SKM-1 treated with dmso at 0.1 percent for 144 hours (cell line): ENCODE data around the gene FAU.

Source experiments
- DNase-seq: peaks from one replicate; lab custom pipeline; 2025; ENCODE audit not compliant: unreplicated experiment; lab: John Stamatoyannopoulos, UW

The FAU gene

DNA sequence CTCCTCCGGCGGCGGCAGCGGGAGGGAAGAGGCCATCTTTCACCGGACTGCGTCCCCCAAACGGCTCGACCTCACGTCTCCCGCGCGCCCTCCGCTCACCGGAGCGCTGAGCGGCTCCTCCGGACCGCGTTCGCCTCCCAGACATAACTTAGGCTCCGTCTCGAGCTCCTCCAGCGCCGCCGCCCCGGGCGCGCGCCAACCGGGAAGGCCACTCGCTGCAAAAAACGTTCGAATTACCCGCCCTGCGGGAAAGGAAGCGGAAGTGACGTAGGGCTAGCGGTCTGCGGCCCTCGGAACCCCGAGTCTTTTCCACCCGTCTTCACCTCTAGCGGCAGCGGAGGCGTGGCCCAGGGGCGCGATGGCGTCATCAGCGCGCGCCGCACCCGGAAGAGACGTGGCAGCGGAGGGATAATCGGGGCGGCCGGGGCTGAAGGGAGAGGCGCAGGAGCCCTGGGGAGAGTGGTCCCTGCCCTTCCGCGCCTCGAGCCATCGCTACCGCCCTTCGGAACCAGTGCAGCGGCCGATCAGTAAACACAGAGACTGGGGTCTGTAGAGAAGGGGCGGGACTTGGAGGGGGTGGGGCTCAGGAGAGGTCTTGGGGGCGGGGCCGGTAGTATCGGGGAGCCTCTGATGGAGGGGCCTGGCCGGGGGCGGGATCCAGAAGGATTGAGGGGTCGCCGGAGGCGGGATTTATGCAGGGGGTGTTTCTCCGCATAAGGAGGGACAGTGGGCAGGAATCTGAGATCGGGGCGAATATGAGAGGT is 37.9 kb downstream of the FAU start, which contains the start of the genes CDCA5 and ZFPL1:
Gene CDCA5 (minus strand): TSS at position 207 of the 764 bp plus-strand sequence. CDS start 62 bp downstream, at position 145.
Gene ZFPL1 (plus strand): TSS at position 389 of the 764 bp plus-strand sequence. CDS start 477 bp downstream, outside the sequence.
- DNase-seq: peak; percentile 96

DNA sequence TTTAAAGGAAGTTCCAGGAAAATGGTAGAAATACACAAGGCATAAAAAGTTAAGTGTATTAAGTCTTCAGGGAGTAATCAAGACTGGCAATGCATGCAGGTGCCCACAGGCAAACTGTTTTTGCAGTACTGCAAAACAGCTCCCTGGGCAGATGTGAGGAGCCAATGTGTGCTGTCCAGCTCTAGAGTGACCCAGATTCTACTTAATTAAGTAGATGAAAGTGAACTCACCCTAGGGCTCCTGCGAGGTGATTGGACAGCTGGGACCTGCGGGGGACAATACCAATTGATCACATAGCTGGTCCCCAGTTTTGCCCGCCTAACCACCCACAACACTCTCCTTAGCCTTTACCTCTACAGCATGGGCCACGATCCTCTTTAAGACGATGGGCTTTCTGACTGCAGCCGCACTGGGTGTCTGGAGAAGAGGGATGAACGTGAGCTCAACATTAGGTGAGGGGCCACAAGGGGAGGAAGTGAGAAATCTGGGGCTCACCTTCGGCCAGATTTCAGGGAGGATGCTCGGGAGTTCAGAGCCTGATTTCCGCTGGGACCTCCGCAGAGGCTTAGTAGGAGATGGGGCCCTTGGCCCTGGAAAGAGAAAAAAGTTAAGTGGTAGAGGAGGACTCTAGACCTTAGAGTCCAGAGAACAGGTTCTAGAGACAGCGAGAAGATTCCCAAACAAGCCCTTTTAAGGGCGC is 38.6 kb downstream of the FAU start:
- no peak for DNase-seq

DNA sequence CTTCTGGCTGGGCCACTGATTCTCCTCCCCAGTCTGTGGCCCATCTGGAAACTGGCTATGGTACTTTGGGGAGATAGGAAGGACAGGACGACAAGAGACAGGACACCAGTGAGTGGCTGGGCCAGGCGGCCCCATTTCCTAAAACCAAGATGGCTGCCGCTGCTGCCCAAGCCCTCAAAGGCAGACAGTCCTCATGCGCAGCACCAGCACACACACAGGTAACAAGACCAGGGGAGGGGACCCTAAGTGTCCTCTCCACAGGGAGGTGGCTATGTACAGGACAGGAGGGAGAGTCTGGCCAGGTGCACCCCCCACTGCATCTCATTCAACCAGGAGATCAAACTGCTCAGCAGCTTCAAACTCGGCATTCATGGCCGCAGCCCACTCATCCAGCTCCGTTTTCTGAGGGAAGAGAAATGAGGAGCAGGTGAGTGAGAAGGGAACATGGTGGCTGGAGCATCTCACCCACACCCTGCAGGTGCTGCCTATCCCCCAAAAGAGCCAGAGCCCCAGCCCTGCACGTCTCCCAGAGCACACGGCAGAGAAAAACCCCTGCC is 43.1 kb downstream of the FAU start:
- no peak for DNase-seq

DNA sequence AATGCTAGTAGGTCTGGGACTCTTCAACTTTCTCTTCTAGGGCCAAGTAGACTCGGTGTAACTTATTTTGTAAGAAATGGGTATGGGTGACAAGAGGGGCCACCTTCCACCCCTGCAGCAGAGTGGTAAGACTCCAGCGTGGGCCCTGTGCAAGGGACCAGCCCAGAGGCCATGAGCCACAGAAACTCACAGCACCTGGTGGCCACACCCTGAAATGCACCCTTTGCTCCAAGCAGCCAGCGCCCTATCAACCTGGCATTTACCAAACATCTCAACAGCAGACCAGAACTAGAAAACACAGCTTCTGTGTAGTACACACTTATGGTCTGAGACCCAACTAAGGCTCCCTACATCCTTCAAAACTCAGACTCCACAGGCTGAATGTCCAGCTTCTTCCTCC is 43.8 kb downstream of the FAU start:
- peak; percentile 33 for DNase-seq

DNA sequence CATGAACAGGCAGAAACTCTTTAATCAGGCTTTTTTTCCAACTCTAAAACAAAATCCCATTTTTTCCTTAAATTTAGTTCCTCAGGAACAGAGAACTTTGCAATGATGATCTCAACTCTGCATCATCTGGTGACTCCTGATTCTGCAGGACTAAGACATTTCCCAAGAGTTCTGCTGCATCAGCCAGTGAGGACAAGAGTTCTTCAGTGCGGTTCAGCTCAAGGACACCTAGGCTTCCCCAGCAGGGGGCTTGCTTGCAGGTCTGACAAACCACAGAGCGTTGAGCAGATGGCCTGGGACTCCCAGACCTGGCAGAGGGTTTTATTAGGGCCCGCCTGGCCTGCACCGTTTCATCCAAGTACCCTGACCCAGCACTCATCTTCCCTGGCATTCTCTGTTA is 44.5 kb downstream of the FAU start:
- DNase-seq: no peak

DNA sequence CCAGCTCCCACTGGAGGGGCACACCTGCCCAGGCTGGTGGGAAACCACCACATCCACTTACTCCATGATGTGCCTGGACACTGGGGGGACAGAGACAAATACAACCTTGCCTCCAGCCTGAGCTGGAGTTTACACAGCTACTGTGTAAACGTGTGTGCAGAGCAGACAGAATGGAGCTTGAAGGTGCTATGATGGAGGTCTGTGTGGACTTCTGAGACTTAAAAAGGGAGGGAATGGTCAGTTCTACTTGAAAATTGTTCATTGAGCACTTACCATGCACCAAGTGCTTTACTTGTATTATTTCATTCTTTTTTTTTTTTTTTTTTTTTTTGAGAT is 49.3 kb downstream of the FAU start:
- no peak for DNase-seq

- no peak for DNase-seq
Observed at GRCh38 chr11:65071907-65072630, 49.9 kb downstream of the FAU start.
